OCI-LY1 (cell line): ENCODE data around the gene ST3GAL3.

Experiments
- CTCF ChIP-seq: fragments of 200-600 bp; sonication (generic), shearing (Covaris generic); IDR thresholded peaks from 2 replicates; pipeline ENCODE4 v1.5.1; 2017; ENCODE audit warnings: mild to moderate bottlenecking, antibody characterized with exemption, low read length, moderate library complexity, mixed read lengths
- EZH2 ChIP-seq: fragments of 200-600 bp; sonication (generic), shearing (Covaris generic); IDR thresholded peaks from 2 replicates; pipeline ENCODE4 v1.8.0; 2017; ENCODE audit warnings: borderline replicate concordance, mixed run types, mild to moderate bottlenecking, antibody characterized with exemption, low read length, moderate library complexity, mixed read lengths

DNA sequence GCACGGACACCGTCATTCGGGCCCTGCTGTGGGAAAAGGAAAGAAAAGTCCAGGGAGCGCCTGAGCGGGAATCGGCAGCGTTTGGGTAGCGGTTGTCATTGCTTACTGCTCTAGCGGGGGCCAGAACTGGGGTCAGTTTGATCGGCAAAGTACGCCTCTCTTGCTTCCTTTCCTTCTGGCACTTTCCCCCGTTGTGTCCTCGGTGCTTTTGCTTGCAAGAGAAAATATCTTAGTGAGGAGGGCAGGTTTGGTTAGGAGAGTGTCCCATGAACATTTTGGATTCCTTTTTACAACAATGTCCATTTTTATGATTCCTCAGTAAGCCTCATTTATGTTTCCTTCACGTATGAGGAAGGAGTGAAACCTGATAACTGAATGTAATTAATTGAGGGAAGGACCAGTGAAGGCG is 670 bp downstream of the ST3GAL3 start:
- TF ChIP-seq CTCF (no peak), EZH2 (no peak)
